GM12872 (cell line): ENCODE data around the gene NBPF3.

Source experiments
- TF ChIP-seq, protein P1 (sequence below): IDR thresholded peaks from 3 replicates; pipeline ENCODE4 v1.5.1; 2011; ENCODE audit warnings: low read depth, mild to moderate bottlenecking, low read length, moderate library complexity; ENCODE audit not compliant: insufficient read depth

The NBPF3 gene

DNA sequence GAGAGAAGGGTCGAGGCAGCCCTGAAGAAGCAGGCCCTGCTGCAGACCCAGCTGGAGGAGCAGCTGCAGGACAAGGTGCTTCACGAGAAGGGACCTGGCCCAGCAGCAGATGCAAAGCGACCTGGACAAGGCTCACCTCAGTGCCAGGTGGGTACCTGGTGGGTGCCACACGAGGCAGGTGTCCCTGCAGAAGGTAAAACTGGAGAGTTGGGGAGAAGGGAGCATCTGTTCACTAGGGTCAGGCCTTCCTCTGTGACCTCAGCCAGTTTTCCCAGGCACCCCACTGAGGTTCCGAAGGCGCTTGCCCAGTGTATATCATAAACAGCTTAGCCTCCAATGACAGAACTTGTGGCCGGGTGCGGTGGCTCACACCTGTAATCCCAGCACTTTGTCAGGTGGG, 5.5 kb upstream of the NBPF3 start:
- TF ChIP-seq, protein P1, sequence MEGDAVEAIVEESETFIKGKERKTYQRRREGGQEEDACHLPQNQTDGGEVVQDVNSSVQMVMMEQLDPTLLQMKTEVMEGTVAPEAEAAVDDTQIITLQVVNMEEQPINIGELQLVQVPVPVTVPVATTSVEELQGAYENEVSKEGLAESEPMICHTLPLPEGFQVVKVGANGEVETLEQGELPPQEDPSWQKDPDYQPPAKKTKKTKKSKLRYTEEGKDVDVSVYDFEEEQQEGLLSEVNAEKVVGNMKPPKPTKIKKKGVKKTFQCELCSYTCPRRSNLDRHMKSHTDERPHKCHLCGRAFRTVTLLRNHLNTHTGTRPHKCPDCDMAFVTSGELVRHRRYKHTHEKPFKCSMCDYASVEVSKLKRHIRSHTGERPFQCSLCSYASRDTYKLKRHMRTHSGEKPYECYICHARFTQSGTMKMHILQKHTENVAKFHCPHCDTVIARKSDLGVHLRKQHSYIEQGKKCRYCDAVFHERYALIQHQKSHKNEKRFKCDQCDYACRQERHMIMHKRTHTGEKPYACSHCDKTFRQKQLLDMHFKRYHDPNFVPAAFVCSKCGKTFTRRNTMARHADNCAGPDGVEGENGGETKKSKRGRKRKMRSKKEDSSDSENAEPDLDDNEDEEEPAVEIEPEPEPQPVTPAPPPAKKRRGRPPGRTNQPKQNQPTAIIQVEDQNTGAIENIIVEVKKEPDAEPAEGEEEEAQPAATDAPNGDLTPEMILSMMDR, result no peak

DNA sequence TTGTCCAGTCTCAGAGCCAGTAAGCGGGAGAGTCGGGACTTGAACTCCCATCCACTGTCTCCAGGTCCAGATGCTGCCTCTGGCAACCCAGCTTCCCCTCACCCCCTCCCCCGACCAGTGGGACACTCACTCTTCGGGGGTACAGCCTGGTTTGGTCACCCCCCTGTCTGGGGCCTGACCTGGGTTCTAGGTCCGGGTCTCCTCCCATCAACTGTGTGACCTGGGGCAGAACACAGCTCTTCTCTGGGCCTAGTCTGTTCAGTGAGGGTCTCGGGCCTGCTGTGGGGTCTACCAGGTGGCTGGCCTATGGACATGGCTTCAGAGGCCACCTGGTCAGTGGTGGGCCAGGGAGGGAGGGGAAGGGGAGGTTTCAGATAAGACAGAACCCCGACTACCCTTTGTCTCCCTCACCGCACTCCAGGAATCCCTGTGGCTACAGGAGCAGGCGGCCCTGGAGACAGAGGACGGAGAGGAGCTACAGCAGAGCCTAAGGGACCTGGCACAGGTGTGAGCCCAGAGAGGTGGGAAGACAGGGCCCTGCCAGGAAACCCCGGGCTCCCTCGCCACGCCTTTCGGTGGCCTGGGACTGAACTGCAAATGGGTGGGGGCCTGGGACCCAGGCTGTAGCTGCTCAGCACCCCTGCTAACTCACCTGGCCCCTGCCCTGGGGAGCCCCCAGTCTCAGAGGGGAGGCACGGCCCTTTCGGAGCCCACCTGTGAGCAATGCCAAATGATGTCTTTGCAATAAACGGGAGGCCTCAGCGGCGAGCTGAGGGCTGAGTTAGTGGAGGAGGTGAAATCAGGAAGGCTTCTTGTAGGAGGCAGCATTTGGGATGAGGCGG, 4.1 kb upstream of the NBPF3 start:
- TF ChIP-seq, protein P1, result no peak

DNA sequence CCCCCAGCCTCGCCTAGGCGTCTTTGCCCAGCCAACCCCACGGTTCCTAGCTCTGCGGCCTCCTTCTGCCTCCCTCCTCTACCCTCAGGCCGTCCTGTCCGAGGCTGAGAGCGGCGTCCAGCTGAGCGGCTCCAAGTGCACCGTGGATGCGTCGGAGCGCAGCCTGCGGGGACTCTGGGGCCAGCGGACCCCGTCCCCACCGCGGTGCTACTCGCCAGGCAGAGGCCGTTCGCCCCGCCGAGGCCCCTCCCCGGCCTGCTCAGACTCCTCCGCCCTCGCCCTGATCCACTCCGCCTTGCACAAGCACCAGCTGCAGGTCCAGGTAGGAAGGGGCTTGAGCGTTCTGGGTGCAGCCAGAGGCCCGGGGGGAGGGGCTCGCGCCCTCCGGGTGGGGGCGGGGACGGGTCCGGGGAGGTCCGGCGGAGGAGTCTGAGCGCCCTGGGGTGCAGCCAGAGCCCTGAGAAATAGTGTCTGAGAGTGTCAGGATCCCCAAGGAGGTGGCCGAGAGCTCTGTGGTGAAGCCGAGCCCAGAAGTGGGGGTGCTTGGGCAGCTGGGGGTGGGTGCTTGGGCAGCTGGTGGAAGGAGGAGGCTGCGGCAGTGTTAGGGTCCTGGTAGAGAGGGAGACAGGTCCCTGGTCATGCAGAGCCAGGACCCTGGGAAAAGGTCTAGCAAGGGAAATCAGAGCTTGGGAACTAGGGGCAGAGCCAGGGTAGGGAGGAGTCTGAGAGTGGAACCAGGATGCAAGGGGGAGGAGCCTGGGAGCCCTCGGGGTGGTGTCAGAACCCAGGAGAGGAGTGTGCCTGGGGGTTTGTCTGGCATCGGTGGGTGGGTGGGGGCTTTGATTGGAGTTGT, 3.2 kb upstream of the NBPF3 start:
- TF ChIP-seq, protein P1, result no peak

DNA sequence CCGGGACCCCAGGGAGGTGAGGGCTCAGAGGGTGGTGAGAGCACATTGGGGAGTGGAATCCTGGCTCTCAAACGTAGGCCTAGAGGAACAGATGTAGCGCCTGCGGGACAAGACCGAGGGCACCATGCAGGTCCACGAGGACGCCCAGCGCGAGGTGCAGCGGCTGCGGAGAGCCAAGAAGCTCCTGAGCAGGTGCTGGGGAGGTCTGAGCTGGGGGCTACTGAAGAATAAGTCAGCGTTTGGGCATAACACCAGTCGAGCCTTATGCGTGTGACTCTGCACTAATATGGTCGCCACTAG, 2.6 kb upstream of the NBPF3 start:
- TF ChIP-seq, protein P1, result no peak

DNA sequence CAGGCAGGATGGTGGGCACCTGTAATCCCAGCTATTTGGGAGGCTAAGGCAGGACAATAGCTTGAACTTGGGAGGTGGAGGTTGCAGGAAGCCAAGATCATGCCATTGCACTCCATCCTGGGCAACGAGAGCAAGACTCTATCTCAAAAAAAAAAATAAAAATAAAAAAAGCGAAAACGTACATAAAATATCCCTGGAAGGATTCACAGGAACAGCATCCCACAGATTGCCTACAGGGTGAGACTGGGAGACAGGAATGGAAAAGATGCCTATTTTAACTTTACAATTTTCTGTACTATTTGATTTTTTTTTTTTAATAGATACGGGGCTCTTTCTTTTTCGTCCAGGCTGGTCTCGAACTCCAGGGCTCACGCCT, 604 bp upstream of the NBPF3 start:
- TF ChIP-seq, protein P1, result no peak

DNA sequence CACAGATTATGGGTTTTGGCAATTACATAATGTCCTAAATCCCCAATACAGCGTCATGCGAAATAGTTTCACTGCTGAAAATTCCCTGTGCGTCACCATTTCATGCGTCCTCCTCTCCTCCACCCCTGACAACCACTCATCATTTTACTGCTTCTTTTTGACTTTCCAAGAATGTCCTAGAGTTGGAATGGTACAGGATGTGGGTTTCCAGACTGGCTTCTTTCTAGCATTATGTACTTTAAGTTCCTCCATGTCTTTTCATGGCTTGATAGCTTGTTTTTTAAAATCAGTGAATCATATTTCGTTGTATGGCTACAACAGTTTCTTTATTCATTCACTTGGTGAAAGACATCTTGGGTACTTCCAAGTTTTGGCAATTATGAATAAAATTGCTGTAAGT, 7.4 kb downstream of the NBPF3 start:
- TF ChIP-seq, protein P1, result no peak

DNA sequence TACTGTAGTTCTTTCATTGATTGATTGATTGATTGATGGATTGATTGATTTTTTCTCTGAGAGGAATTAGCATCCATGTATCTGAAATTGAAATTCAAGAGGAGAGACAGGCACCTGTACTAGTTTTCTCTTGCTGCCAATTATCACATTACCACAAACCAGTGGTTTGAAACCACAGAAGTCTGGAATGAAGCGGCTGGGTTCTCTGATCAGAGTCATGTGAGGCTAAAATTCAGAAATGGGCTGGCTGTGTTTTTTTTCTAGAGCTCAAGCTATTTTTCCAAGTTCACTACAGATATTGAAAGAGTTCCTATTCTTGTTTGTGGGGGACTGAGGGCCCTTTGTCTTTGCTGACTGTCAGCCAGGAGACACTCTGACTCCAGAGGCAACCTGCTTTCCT, 10.0 kb downstream of the NBPF3 start:
- TF ChIP-seq, protein P1, result no peak
